Activated T-helper 2 cell treated with anti-CD3 and anti-CD28 coated beads, Interferon-gamma antibody, Interleukin-2, Interleukin-4, amounts not matched to agents 10 μg/mL and 5 μg/mL and 100 μg/mL, durations not matched to agents 14 hours and 24 hours and 36 hours (primary cell): ENCODE results near the gene SMAD7. TPM values are rescaled to one million over a fixed set of nuclear protein-coding genes. Genes with fewer than 3 reads are reported as not detected.

Source experiments
- DNase-seq: peaks from one replicate; pipeline ENCODE4 v3.0.0; 2021; ENCODE audit warnings: low spot score
- H3K27ac Mint-ChIP-seq: one replicate; pipeline ENCODE4 v1.8.0; 2021; ENCODE audit warnings: mixed read lengths
- H3K27me3 Mint-ChIP-seq: one replicate; pipeline ENCODE4 v1.8.0; 2021; ENCODE audit warnings: low read depth, mixed read lengths
- H3K36me3 Mint-ChIP-seq: one replicate; pipeline ENCODE4 v1.8.0; 2021; ENCODE audit warnings: low read depth, mixed read lengths
- H3K4me1 Mint-ChIP-seq: one replicate; pipeline ENCODE4 v1.8.0; 2021; ENCODE audit warnings: low read depth, mixed read lengths
- H3K4me3 Mint-ChIP-seq: one replicate; pipeline ENCODE4 v1.8.0; 2021; ENCODE audit warnings: low read depth, mild to moderate bottlenecking, moderate library complexity, mixed read lengths
- H3K9me3 Mint-ChIP-seq: one replicate; pipeline ENCODE4 v1.8.0; 2021; ENCODE audit warnings: mixed read lengths
- intact Hi-C: fragments of 100-400 bp; cut with micrococcal nuclease; formaldehyde crosslinking; loops from one replicate; pipeline ENCODE4 v1.15.1; 2023
- total RNA-seq: library from RNA; stranded (reverse); gene quantifications from 2 replicates; pipeline ENCODE4 v1.2.3, GENCODE V29; 2022

The SMAD7 gene
- total RNA-seq, 1 donor from 2014 or later, result 21.1 TPM

GRCh38 chr18:48991676-48992075 is 40.9 kb upstream of the SMAD7 start:
- intact Hi-C loops, result loop anchor here (10.0 kb wide), 1 partner anchor 317 kb away; no protein-coding TSS in a partner anchor
- Mint-ChIP-seq H3K27ac (no peak overlapping the region), H3K9me3 (no peaks in the 10 kb centered on the region), H3K36me3 (no peaks in the 10 kb centered on the region), H3K4me1 (peaks cover 2% of the 10 kb centered on the region), H3K4me3 (no peak overlapping the region), H3K27me3 (peaks cover 11% of the 10 kb centered on the region)
- DNase-seq, result no peak

- no peaks in the 10 kb centered on the region for H3K9me3 Mint-ChIP-seq
- no peak for DNase-seq
- H3K27ac Mint-ChIP-seq, result no peak overlapping the region
- no peak overlapping the region for H3K4me3 Mint-ChIP-seq
- H3K36me3 Mint-ChIP-seq, result no peaks in the 10 kb centered on the region
- peaks cover 11% of the 10 kb centered on the region for H3K27me3 Mint-ChIP-seq
- intact Hi-C loops, result loop anchor here (10.0 kb wide), 1 partner anchor 316 kb away; no protein-coding TSS in a partner anchor
- H3K4me1 Mint-ChIP-seq, result no peaks in the 10 kb centered on the region
Observed at GRCh38 chr18:48991319-48991660, 40.5 kb upstream of the SMAD7 start.

- H3K27me3 Mint-ChIP-seq, result peaks cover 11% of the 10 kb centered on the region
- intact Hi-C loops, result loop anchor here (10.0 kb wide), 1 partner anchor 316 kb away; no protein-coding TSS in a partner anchor
- no peaks in the 10 kb centered on the region for H3K36me3 Mint-ChIP-seq
- no peak for DNase-seq
- H3K4me3 Mint-ChIP-seq, result no peak overlapping the region
- H3K4me1 Mint-ChIP-seq, result no peaks in the 10 kb centered on the region
- H3K9me3 Mint-ChIP-seq, result no peaks in the 10 kb centered on the region
- no peak overlapping the region for H3K27ac Mint-ChIP-seq
Observed at GRCh38 chr18:48990481-48991318, 39.9 kb upstream of the SMAD7 start.

GRCh38 chr18:48989304-48990303 is 38.8 kb upstream of the SMAD7 start:
- intact Hi-C loops, result loop anchor here (10.0 kb wide), 1 partner anchor 315 kb away; no protein-coding TSS in a partner anchor
- H3K36me3 Mint-ChIP-seq, result no peaks in the 10 kb centered on the region
- no peak for DNase-seq
- no peaks in the 10 kb centered on the region for H3K9me3 Mint-ChIP-seq
- no peak overlapping the region for H3K4me3 Mint-ChIP-seq
- peaks cover 12% of the 10 kb centered on the region for H3K27me3 Mint-ChIP-seq
- H3K4me1 Mint-ChIP-seq, result no peaks in the 10 kb centered on the region
- H3K27ac Mint-ChIP-seq, result no peak overlapping the region

- intact Hi-C loops, result no loop called here
- no peak for DNase-seq
- no peaks in the 10 kb centered on the region for H3K4me1 Mint-ChIP-seq
- H3K36me3 Mint-ChIP-seq, result no peaks in the 10 kb centered on the region
- no peak overlapping the region for H3K27ac Mint-ChIP-seq
- no peaks in the 10 kb centered on the region for H3K9me3 Mint-ChIP-seq
- peaks cover 14% of the 10 kb centered on the region for H3K27me3 Mint-ChIP-seq
- H3K4me3 Mint-ChIP-seq, result no peak overlapping the region
Observed at GRCh38 chr18:48988508-48989303, 37.9 kb upstream of the SMAD7 start.

- DNase-seq, result no peak
- Mint-ChIP-seq H3K9me3 (no peaks in the 10 kb centered on the region), H3K36me3 (no peaks in the 10 kb centered on the region), H3K4me3 (no peak overlapping the region), H3K27ac (no peak overlapping the region), H3K4me1 (peaks cover 3% of the 10 kb centered on the region), H3K27me3 (peaks cover 12% of the 10 kb centered on the region)
- intact Hi-C loops, result no loop called here
Observed at GRCh38 chr18:48987821-48988220, 37.1 kb upstream of the SMAD7 start.

GRCh38 chr18:48986851-48987761 is 36.3 kb upstream of the SMAD7 start:
- intact Hi-C loops, result no loop called here
- DNase-seq, result no peak
- no peak overlapping the region for H3K4me3 Mint-ChIP-seq
- no peaks in the 10 kb centered on the region for H3K9me3 Mint-ChIP-seq
- peaks cover 14% of the 10 kb centered on the region for H3K27me3 Mint-ChIP-seq
- no peak overlapping the region for H3K27ac Mint-ChIP-seq
- peaks cover 6% of the 10 kb centered on the region for H3K4me1 Mint-ChIP-seq
- no peaks in the 10 kb centered on the region for H3K36me3 Mint-ChIP-seq

GRCh38 chr18:48985161-48985560 is 34.4 kb upstream of the SMAD7 start:
- no peak for DNase-seq
- no peaks in the 10 kb centered on the region for H3K9me3 Mint-ChIP-seq
- peaks cover 15% of the 10 kb centered on the region for H3K27me3 Mint-ChIP-seq
- H3K36me3 Mint-ChIP-seq, result no peaks in the 10 kb centered on the region
- H3K4me1 Mint-ChIP-seq, result peaks cover 9% of the 10 kb centered on the region
- no peak overlapping the region for H3K27ac Mint-ChIP-seq
- no peak overlapping the region for H3K4me3 Mint-ChIP-seq
- intact Hi-C loops, result no loop called here

GRCh38 chr18:48983793-48984437 is 33.1 kb upstream of the SMAD7 start:
- Mint-ChIP-seq H3K4me1 (peaks cover 15% of the 10 kb centered on the region), H3K9me3 (no peaks in the 10 kb centered on the region), H3K4me3 (no peak overlapping the region), H3K36me3 (no peaks in the 10 kb centered on the region), H3K27me3 (peaks cover 15% of the 10 kb centered on the region), H3K27ac (no peak overlapping the region)
- intact Hi-C loops, result no loop called here
- no peak for DNase-seq

- no peak overlapping the region for H3K4me3 Mint-ChIP-seq
- H3K4me1 Mint-ChIP-seq, result peaks cover 15% of the 10 kb centered on the region
- DNase-seq, result no peak
- peaks cover 21% of the 10 kb centered on the region for H3K27me3 Mint-ChIP-seq
- intact Hi-C loops, result no loop called here
- H3K27ac Mint-ChIP-seq, result no peak overlapping the region
- no peaks in the 10 kb centered on the region for H3K9me3 Mint-ChIP-seq
- H3K36me3 Mint-ChIP-seq, result no peaks in the 10 kb centered on the region
Observed at GRCh38 chr18:48982266-48982665, 31.5 kb upstream of the SMAD7 start.
